BLaER1 treated with 17β-estradiol and CSF1 and Interleukin-3, amounts not matched to agents 10 nM and 100 nM (cell line): ENCODE measurements around the gene WDR83.
"Not testable (repeated sequence)": the region's sequence is repeated elsewhere in the genome, so short reads cannot be mapped to it uniquely, and the experiment has no call there.

Experiments
- H3K27ac ChIP-seq, 11 experiments: shearing (Covaris generic); formaldehyde crosslinking; 2 replicates each; pipeline ENCODE4 v1.8.1; 2022
- H3K27me3 ChIP-seq, 11 experiments: shearing (Covaris generic); formaldehyde crosslinking; 2 replicates each; pipeline ENCODE4 v1.8.1; 2022
- H3K36me3 ChIP-seq, 11 experiments: shearing (Covaris generic); formaldehyde crosslinking; 2 replicates each; pipeline ENCODE4 v1.8.1; 2022
- H3K4me1 ChIP-seq, 10 experiments: shearing (Covaris generic); formaldehyde crosslinking; 2 replicates each; pipeline ENCODE4 v1.8.1; 2022
- H3K4me2 ChIP-seq, 11 experiments: shearing (Covaris generic); formaldehyde crosslinking; 2 replicates each; pipeline ENCODE4 v1.8.1; 2022
- H3K4me3 ChIP-seq, 10 experiments: shearing (Covaris generic); formaldehyde crosslinking; 2 replicates each; pipeline ENCODE4 v1.8.1; 2022
- H3K9ac ChIP-seq, 11 experiments: shearing (Covaris generic); formaldehyde crosslinking; 2 replicates each; pipeline ENCODE4 v1.8.1; 2022
- H3K9me3 ChIP-seq, 11 experiments: shearing (Covaris generic); formaldehyde crosslinking; replicated peaks in 1 of 11; 2 replicates each; pipeline ENCODE4 v1.8.1; 2022
- H4K20me1 ChIP-seq, 11 experiments: shearing (Covaris generic); formaldehyde crosslinking; 2 replicates each; pipeline ENCODE4 v1.8.1; 2022
- Cebpa-rat ChIP-seq, 11 experiments: shearing (Covaris generic); IDR thresholded peaks; 2 replicates each; pipeline ENCODE4 v1.8.1; 2022

Gene WDR83

DNA sequence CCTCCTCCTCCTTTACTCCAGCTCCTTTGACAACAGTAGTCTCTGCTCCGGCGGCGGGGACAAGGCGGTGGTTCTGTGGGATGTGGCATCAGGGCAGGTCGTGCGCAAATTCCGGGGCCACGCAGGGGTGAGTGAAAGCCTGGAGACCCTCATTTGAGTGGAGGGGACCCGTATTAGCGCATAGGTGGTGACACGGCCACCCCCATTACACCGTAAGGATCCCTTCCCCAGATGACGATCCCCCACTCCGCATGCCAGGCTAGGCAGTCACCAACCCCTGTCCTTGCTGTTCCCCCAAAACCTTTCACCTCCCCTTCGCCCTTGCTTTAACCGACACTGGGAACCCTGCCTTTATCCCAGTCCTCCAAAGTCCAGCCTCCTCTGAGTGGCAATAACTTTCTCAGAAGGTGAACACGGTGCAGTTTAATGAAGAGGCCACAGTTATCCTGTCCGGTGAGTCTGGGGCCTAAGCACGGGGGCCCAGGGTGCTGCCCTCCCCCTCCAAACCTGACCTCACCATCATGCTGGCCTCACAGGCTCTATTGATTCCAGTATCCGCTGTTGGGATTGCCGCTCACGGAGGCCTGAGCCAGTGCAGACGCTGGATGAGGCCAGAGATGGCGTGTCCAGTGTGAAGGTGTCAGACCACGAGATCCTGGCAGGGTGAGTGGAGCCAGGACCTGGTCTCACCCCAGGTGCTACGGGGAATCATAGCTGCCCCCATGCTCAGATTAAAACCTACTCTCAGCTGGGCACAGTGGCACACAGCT, 3.7 kb downstream of the WDR83 start:
- H3K27ac ChIP-seq: peak overlapping the region; percentile 92 to 100 (median 98)
- H4K20me1 ChIP-seq: peaks cover 4 to 63% (median 30%) of the 10 kb centered on the region in 11 experiments; a peak in 19 of 22 replicates

GRCh38 chr19:12672744-12673143, 6.1 kb downstream of the WDR83 start:
- Histone ChIP-seq H3K9me3 (no peaks in the 10 kb centered on the region), H3K27ac (no peak overlapping the region), H3K4me3 (no peak overlapping the region), H3K36me3 (peaks cover 54 to 82% (median 69%) of the 10 kb centered on the region in 11 experiments), H3K9ac (no peak overlapping the region), H4K20me1 (peaks cover 22 to 78% (median 54%) of the 10 kb centered on the region in 11 experiments; a peak in 21 of 22 replicates), H3K27me3 (no peaks in the 10 kb centered on the region), H3K4me2 (no peak overlapping the region), H3K4me1 (peaks cover 21 to 34% (median 28%) of the 10 kb centered on the region in 10 experiments)
- no peak for TF ChIP-seq Cebpa-rat (IDR thresholded peaks at IDR 0.05)

More for the DNA sequence above, 3.7 kb downstream of the WDR83 start:
- Histone ChIP-seq H3K4me1 (peaks cover 38 to 49% (median 40%) of the 10 kb centered on the region in 10 experiments), H3K9me3 (no peaks in the 10 kb centered on the region), H3K27me3 (no peaks in the 10 kb centered on the region), H3K9ac (peak overlapping the region; percentile 87 to 99 (median 95)), H3K4me3 (peak overlapping the region; percentile 75 to 98 (median 90)), H3K4me2 (peak overlapping the region; percentile 96 to 100 (median 99)), H3K36me3 (peaks cover 30 to 62% (median 49%) of the 10 kb centered on the region in 11 experiments)
- TF ChIP-seq Cebpa-rat (IDR thresholded peaks at IDR 0.05): no peak

- no peak for TF ChIP-seq Cebpa-rat (IDR thresholded peaks at IDR 0.05)
- Histone ChIP-seq H3K4me1 (peaks cover 14 to 31% (median 23%) of the 10 kb centered on the region in 10 experiments), H3K4me2 (no peak overlapping the region), H3K9ac (no peak overlapping the region), H3K9me3 (no peaks in the 10 kb centered on the region), H3K4me3 (no peak overlapping the region), H3K27me3 (no peaks in the 10 kb centered on the region), H3K27ac (no peak overlapping the region), H4K20me1 (peaks cover 33 to 89% (median 72%) of the 10 kb centered on the region in 11 experiments; a peak in 21 of 22 replicates), H3K36me3 (peaks cover 80 to 99% (median 86%) of the 10 kb centered on the region in 11 experiments)
Measured at GRCh38 chr19:12675399-12675798, 8.8 kb downstream of the WDR83 start.

DNA sequence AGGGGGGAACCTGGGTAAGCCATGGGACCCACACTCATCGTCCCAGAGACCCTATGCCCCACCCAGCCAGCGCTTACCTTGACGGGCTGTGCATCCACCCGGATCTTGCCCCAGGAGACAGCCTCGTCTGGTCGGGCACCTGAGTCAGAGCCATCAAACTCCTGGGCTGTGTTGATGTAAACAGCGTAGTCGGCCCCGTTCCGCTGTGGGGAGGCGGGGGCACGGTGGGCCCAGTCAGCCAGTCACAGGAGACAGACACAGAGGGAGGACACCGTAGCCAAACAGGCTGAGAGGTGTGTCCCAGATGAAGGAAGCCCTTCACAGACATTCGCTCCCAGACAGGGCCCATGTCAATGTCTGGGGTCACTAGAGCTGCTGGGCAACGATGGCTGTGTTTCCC, 9.3 kb downstream of the WDR83 start:
- Histone ChIP-seq H4K20me1 (peaks cover 37 to 90% (median 77%) of the 10 kb centered on the region in 11 experiments; a peak in 21 of 22 replicates), H3K4me3 (no peak overlapping the region), H3K9me3 (no peaks in the 10 kb centered on the region), H3K27ac (no peak overlapping the region), H3K9ac (no peak overlapping the region), H3K27me3 (no peaks in the 10 kb centered on the region), H3K36me3 (peaks cover 80 to 93% (median 86%) of the 10 kb centered on the region in 11 experiments), H3K4me2 (no peak overlapping the region), H3K4me1 (peaks cover 13 to 30% (median 21%) of the 10 kb centered on the region in 10 experiments)
- no peak for TF ChIP-seq Cebpa-rat (IDR thresholded peaks at IDR 0.05)

GRCh38 chr19:12676384-12676792, 9.8 kb downstream of the WDR83 start:
- H3K4me3 ChIP-seq: no peak overlapping the region
- no peaks in the 10 kb centered on the region for H3K27me3 ChIP-seq
- no peak overlapping the region for H3K27ac ChIP-seq
- H4K20me1 ChIP-seq: peaks cover 37 to 91% (median 78%) of the 10 kb centered on the region in 11 experiments; a peak in 21 of 22 replicates
- H3K9ac ChIP-seq: no peak overlapping the region
- peaks cover 78 to 89% (median 85%) of the 10 kb centered on the region in 11 experiments for H3K36me3 ChIP-seq
- H3K9me3 ChIP-seq: no peaks in the 10 kb centered on the region
- H3K4me2 ChIP-seq: no peak overlapping the region
- peaks cover 12 to 29% (median 19%) of the 10 kb centered on the region in 10 experiments for H3K4me1 ChIP-seq
- TF ChIP-seq Cebpa-rat (IDR thresholded peaks at IDR 0.05): no peak

DNA sequence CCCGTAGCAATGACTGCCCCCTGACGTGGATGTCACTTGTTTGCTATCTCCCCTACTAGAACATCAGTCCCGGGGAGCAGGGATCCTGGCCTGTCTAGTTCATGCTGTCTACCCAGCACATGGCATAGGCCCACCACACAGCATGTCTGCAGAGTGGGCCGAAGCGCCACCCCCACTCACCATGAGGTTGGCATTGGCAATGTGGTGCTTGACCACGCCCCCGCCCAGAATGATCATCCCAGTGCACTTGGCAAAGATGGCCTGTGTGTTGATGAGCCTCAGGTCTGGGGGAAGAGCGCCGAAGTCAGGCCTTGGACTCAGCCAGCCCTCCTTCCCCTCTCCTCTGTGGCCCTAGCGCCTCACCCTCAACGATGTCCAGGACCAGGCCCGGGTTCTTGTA, 10.3 kb downstream of the WDR83 start:
- Histone ChIP-seq H3K9ac (0 out of 22 replicates have a peak overlapping the region, but pooled peaks of 1 of the 11 experiments have one; percentile 18), H3K27ac (no peak overlapping the region), H3K36me3 (peaks cover 78 to 83% (median 81%) of the 10 kb centered on the region in 11 experiments), H3K4me1 (peaks cover 12 to 26% (median 19%) of the 10 kb centered on the region in 10 experiments), H3K27me3 (no peaks in the 10 kb centered on the region), H3K4me3 (no peak overlapping the region), H3K4me2 (no peak overlapping the region), H4K20me1 (peaks cover 37 to 88% (median 78%) of the 10 kb centered on the region in 11 experiments; a peak in 21 of 22 replicates), H3K9me3 (no peaks in the 10 kb centered on the region)
- TF ChIP-seq Cebpa-rat (IDR thresholded peaks at IDR 0.05): no peak

GRCh38 chr19:12678039-12678438, 11.4 kb downstream of the WDR83 start:
- H3K4me1 ChIP-seq: peaks cover 17 to 32% (median 25%) of the 10 kb centered on the region in 10 experiments
- H4K20me1 ChIP-seq: peaks cover 37 to 77% (median 69%) of the 10 kb centered on the region in 11 experiments; a peak in 21 of 22 replicates
- not testable (repeated sequence) for H3K4me3 ChIP-seq, H3K27ac ChIP-seq, H3K4me2 ChIP-seq, H3K27me3 ChIP-seq, H3K9me3 ChIP-seq, H3K9ac ChIP-seq
- H3K36me3 ChIP-seq: peaks cover 70 to 73% (median 73%) of the 10 kb centered on the region in 11 experiments

DNA sequence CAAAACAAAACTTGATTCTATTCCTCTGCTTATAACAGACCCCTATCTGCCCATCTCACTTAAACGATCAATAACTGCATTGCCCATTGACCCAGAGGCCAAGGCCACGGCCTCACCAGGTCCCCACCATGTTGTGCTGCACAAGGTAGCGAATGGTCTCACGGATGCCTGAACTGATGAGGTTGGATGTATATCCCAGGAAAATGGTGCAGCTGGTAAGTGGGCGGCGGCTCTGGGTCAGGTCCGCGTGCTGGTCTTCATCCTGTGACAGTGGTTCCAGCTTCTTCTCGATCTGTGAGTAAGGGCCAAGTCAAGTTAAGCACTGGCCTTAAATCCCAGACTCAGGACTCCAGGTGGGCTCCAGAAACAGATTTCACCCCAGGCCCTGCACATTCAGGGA, 13.4 kb downstream of the WDR83 start:
- TF ChIP-seq Cebpa-rat (IDR thresholded peaks at IDR 0.05): no peak
- Histone ChIP-seq H3K9ac (peak overlapping the region in 10 of 11 experiments; percentile 97 to 100 (median 98); a peak in 18 of 22 replicates), H3K4me1 (peaks cover 15 to 32% (median 25%) of the 10 kb centered on the region in 10 experiments), H3K4me2 (peak overlapping the region; percentile 67 to 89 (median 83)), H3K27me3 (no peaks in the 10 kb centered on the region), H3K4me3 (peak overlapping the region in 9 of 10 experiments; percentile 75 to 96 (median 82); a peak in 15 of 20 replicates), H4K20me1 (peaks cover 32 to 59% (median 49%) of the 10 kb centered on the region in 11 experiments; a peak in 21 of 22 replicates), H3K9me3 (no peaks in the 10 kb centered on the region), H3K27ac (peak overlapping the region in 4 of 11 experiments; percentile 98 to 100 (median 99); a peak in 4 of 22 replicates), H3K36me3 (peaks cover 50 to 53% (median 53%) of the 10 kb centered on the region in 11 experiments)
